Neutrophil (primary cell): Measurements from ENCODE around the gene GRID2.

ENCODE experiments used
- H3K27ac ChIP-seq: fragments of 200-600 bp; sonication (generic); 2 replicates; pipeline ENCODE4 v1.5.1; 2016; ENCODE audit warnings: mild to moderate bottlenecking, moderate library complexity
- H3K27me3 ChIP-seq: fragments of 200-600 bp; sonication (generic); 2 replicates; pipeline ENCODE4 v1.6.0; 2016; ENCODE audit warnings: mild to moderate bottlenecking
- H3K36me3 ChIP-seq: fragments of 200-600 bp; sonication (generic); 2 replicates; pipeline ENCODE4 v1.5.1; 2017
- H3K4me1 ChIP-seq, 2 experiments: fragments of 200-600 bp in 1 of 2; sonication (generic) in 1 of 2; 1 replicate in 1 of 2; 2 replicates in 1 of 2; pipeline versions ENCODE4 v1.5.1 to v1.6.1; 2013 to 2016; ENCODE audit warnings: low read depth in 1 of 2, low read length in 1 of 2, mild to moderate bottlenecking in 1 of 2, moderate library complexity in 1 of 2; ENCODE audit not compliant: control insufficient read depth in 1 of 2, insufficient read depth in 1 of 2
- H3K4me3 ChIP-seq, 2 experiments: fragments of 200-600 bp in 1 of 2; sonication (generic) in 1 of 2; 1 replicate in 1 of 2; 2 replicates in 1 of 2; pipeline ENCODE4 v1.5.1; 2013 to 2016; ENCODE audit warnings: low read depth in 1 of 2, low read length in 1 of 2, mild to moderate bottlenecking in 1 of 2, moderate library complexity in 1 of 2
- H3K9me3 ChIP-seq: fragments of 200-600 bp; sonication (generic); 2 replicates; pipeline ENCODE4 v1.5.1; 2016
- TF ChIP-seq, protein P1 (sequence below): fragments of 200-600 bp; sonication (generic); IDR thresholded peaks from 2 replicates; pipeline ENCODE4 v1.5.1; 2016; ENCODE audit warnings: antibody characterized with exemption

Gene GRID2

GRCh38 chr4:93814141-93814540, 1510.4 kb downstream of the GRID2 start:
- no peak overlapping the region for H3K27ac ChIP-seq
- H3K9me3 ChIP-seq, result no peaks in the 10 kb centered on the region
- TF ChIP-seq, protein P1, sequence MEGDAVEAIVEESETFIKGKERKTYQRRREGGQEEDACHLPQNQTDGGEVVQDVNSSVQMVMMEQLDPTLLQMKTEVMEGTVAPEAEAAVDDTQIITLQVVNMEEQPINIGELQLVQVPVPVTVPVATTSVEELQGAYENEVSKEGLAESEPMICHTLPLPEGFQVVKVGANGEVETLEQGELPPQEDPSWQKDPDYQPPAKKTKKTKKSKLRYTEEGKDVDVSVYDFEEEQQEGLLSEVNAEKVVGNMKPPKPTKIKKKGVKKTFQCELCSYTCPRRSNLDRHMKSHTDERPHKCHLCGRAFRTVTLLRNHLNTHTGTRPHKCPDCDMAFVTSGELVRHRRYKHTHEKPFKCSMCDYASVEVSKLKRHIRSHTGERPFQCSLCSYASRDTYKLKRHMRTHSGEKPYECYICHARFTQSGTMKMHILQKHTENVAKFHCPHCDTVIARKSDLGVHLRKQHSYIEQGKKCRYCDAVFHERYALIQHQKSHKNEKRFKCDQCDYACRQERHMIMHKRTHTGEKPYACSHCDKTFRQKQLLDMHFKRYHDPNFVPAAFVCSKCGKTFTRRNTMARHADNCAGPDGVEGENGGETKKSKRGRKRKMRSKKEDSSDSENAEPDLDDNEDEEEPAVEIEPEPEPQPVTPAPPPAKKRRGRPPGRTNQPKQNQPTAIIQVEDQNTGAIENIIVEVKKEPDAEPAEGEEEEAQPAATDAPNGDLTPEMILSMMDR, result no peak

DNA sequence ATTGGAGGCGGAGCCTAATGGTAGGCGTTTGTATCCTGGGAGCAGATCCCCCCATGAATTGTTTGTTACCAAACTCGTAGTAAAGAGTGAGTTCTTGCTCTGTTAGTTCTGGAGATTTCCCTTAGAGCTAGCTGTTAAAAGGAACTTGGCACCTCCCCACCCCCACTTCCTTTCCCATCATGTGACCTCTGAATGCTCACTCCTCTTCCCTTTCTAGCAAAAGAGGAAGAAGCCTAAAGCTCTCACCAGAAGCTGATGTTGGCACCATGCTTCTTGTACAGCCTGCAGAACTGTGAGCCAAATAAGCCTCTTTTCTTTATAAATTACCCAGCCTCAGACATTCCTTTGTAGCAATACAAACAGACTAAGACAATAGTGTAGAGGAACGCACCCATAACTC, 1511.0 kb downstream of the GRID2 start:
- H3K27me3 ChIP-seq, result peaks cover 2% of the 10 kb centered on the region
- H3K4me1 ChIP-seq, result no peaks in the 10 kb centered on the region
- TF ChIP-seq, protein P1, result no peak
- no peak overlapping the region for H3K27ac ChIP-seq
- H3K36me3 ChIP-seq, result no peaks in the 10 kb centered on the region
- no peak overlapping the region for H3K4me3 ChIP-seq
- no peaks in the 10 kb centered on the region for H3K9me3 ChIP-seq

More at GRCh38 chr4:93814141-93814540, 1510.4 kb downstream of the GRID2 start:
- H3K36me3 ChIP-seq, result no peaks in the 10 kb centered on the region
- no peak overlapping the region for H3K4me3 ChIP-seq
- no peaks in the 10 kb centered on the region for H3K27me3 ChIP-seq
- no peaks in the 10 kb centered on the region for H3K4me1 ChIP-seq
